Loucy (cell line): ENCODE measurements around the gene DAB1.

Source experiments
- H2AFZ ChIP-seq: fragments of 200-600 bp; sonication (generic); 2 replicates; pipeline ENCODE4 v1.6.0; 2016; ENCODE audit warnings: antibody characterized with exemption, mild to moderate bottlenecking, low read length, moderate library complexity
- H3F3A ChIP-seq: fragments of 200-600 bp; 2 replicates; pipeline ENCODE4 v1.6.0; 2016; ENCODE audit warnings: antibody characterized with exemption, low read depth, mild to moderate bottlenecking
- H3K27me3 ChIP-seq: fragments of 200-600 bp; sonication (generic); 2 replicates; pipeline ENCODE4 v1.6.1; 2014; ENCODE audit warnings: low read length, mild to moderate bottlenecking; ENCODE audit not compliant: insufficient read depth, poor library complexity, severe bottlenecking
- H3K36me3 ChIP-seq: fragments of 200-600 bp; sonication (generic); 2 replicates; pipeline ENCODE4 v1.6.1; 2016; ENCODE audit warnings: low read length; ENCODE audit not compliant: insufficient read depth
- H3K4me1 ChIP-seq: fragments of 200-600 bp; sonication (generic); 2 replicates; pipeline ENCODE4 v1.5.1; 2014; ENCODE audit warnings: low read length, mild to moderate bottlenecking; ENCODE audit not compliant: insufficient read depth, poor library complexity, severe bottlenecking
- H3K4me2 ChIP-seq: fragments of 200-600 bp; sonication (generic); 2 replicates; pipeline ENCODE4 v1.6.0; 2014; ENCODE audit warnings: antibody characterized with exemption, low read length, low read depth, mild to moderate bottlenecking; ENCODE audit not compliant: poor library complexity, severe bottlenecking
- H3K4me3 ChIP-seq: fragments of 200-600 bp; sonication (generic); 2 replicates; pipeline ENCODE4 v1.5.1; 2014; ENCODE audit warnings: low read length, mild to moderate bottlenecking, mixed read lengths; ENCODE audit not compliant: poor library complexity, severe bottlenecking
- H3K79me2 ChIP-seq: fragments of 200-600 bp; sonication (generic); 2 replicates; pipeline ENCODE4 v1.6.1; 2014; ENCODE audit warnings: low read length; ENCODE audit not compliant: insufficient read depth
- H3K9ac ChIP-seq: fragments of 200-600 bp; sonication (generic); 2 replicates; pipeline ENCODE4 v1.6.0; 2014; ENCODE audit warnings: mild to moderate bottlenecking, low read depth, low read length, moderate library complexity; ENCODE audit not compliant: poor library complexity, severe bottlenecking
- H3K9me2 ChIP-seq: fragments of 200-600 bp; sonication (generic); replicated peaks from 2 replicates; pipeline ENCODE4 v1.6.1; 2016; ENCODE audit warnings: low read depth, low read length, mixed read lengths
- H3K9me3 ChIP-seq: fragments of 200-600 bp; sonication (generic); 2 replicates; pipeline ENCODE4 v1.6.1; 2014; ENCODE audit warnings: mild to moderate bottlenecking, antibody characterized with exemption, low read length, low read depth; ENCODE audit not compliant: insufficient read depth
- H4K20me1 ChIP-seq: fragments of 200-600 bp; sonication (generic); 2 replicates; pipeline ENCODE4 v1.6.0; 2014; ENCODE audit warnings: antibody characterized with exemption, low read length, mild to moderate bottlenecking; ENCODE audit not compliant: insufficient read depth, poor library complexity, severe bottlenecking
- EZH2phosphoT487 ChIP-seq: fragments of 200-600 bp; IDR thresholded peaks from 2 replicates; pipeline ENCODE4 v1.6.1; 2018; ENCODE audit warnings: antibody characterized with exemption, mild to moderate bottlenecking, moderate library complexity, borderline replicate concordance
- TF ChIP-seq, protein P1 (sequence below): fragments of 200-600 bp; sonication (generic); conservative IDR thresholded peaks from 2 replicates; pipeline ENCODE4 v1.5.1; 2014; ENCODE audit warnings: mild to moderate bottlenecking, antibody characterized with exemption, low read length

Gene DAB1

DNA sequence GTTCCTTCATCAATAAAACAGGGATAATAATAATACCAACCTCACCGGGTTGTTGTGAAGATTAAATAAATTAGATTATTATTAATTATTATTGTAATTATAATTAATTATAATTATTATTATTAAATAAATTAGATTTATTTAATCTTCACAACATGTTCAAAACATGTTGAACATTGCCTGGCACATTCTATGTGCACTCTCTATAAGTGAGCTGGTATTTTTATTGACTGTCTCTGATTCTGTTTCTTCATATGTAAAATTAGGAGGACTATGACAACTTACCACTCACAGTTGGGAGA is 457.2 kb downstream of the DAB1 start:
- no peak for TF ChIP-seq EZH2phosphoT487
- TF ChIP-seq, protein P1, sequence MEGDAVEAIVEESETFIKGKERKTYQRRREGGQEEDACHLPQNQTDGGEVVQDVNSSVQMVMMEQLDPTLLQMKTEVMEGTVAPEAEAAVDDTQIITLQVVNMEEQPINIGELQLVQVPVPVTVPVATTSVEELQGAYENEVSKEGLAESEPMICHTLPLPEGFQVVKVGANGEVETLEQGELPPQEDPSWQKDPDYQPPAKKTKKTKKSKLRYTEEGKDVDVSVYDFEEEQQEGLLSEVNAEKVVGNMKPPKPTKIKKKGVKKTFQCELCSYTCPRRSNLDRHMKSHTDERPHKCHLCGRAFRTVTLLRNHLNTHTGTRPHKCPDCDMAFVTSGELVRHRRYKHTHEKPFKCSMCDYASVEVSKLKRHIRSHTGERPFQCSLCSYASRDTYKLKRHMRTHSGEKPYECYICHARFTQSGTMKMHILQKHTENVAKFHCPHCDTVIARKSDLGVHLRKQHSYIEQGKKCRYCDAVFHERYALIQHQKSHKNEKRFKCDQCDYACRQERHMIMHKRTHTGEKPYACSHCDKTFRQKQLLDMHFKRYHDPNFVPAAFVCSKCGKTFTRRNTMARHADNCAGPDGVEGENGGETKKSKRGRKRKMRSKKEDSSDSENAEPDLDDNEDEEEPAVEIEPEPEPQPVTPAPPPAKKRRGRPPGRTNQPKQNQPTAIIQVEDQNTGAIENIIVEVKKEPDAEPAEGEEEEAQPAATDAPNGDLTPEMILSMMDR: no peak
- Histone ChIP-seq H2AFZ (no peak overlapping the region), H3K79me2 (no peaks in the 10 kb centered on the region), H4K20me1 (no peaks in the 10 kb centered on the region), H3K4me3 (no peak overlapping the region), H3K36me3 (no peaks in the 10 kb centered on the region), H3K4me2 (no peak overlapping the region), H3F3A (no peaks in the 10 kb centered on the region), H3K9ac (no peak overlapping the region), H3K9me3 (no peaks in the 10 kb centered on the region), H3K27me3 (no peaks in the 10 kb centered on the region), H3K9me2 (no peaks in the 10 kb centered on the region), H3K4me1 (no peaks in the 10 kb centered on the region)

DNA sequence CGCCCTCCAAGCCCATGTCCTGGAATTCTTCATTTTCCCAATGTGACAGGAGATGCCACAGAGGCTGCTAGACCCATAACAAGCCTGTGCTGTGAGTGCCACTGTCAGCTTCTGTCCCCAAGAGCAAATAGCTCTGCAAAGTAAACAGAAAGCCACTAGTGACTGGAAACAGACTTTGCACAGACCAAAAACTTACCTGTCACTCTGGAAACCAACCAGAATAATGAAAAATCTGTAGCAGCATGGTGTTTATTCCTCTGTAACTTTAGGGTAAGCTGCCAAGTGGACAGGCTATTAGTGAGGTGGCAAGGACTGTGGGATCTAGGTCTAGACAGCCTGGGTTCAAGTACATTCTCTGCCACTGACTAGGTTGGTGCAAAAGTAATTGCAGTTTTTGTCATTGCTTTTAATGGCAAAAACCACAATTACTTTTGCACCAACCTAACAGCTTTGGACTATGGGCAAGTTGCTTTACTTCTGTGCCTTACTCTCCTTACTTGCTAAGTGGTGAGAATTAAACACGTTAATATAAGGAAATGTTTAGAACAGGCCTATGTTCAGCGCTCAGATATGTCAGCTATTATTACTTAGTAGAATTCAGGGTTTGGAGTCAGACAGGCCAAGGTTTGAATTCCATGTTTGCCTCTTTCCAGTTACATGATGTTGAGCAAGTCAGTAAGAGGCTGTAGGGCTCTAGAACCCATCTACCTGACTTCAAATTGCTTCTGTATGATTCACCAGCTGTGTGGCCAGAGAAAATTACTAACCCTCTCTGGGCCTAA is 457.8 kb downstream of the DAB1 start, which contains the start of gene C8B:
Gene C8B, minus strand, starts transcription at position 100 of the 782 bp plus-strand sequence. Its CDS starts 67 bp downstream, at position 33.
- H3K9me2 ChIP-seq: no peaks in the 10 kb centered on the region
- no peak within 1 kb of the TSS for H3K4me2 ChIP-seq
- no peak within 1 kb of the TSS for H2AFZ ChIP-seq
- no peaks in the 10 kb centered on the region for H3K36me3 ChIP-seq
- H4K20me1 ChIP-seq: no peaks in the 10 kb centered on the region
- H3K79me2 ChIP-seq: no peaks in the 10 kb centered on the region
- H3K27me3 ChIP-seq: no peaks in the 10 kb centered on the region
- TF ChIP-seq, protein P1: no peak
- TF ChIP-seq EZH2phosphoT487: no peak
- no peaks in the 10 kb centered on the region for H3K9me3 ChIP-seq
- H3K4me3 ChIP-seq: no peak within 1 kb of the TSS
- H3K4me1 ChIP-seq: no peaks in the 10 kb centered on the region
- H3K9ac ChIP-seq: no peak within 1 kb of the TSS
- no peaks in the 10 kb centered on the region for H3F3A ChIP-seq

DNA sequence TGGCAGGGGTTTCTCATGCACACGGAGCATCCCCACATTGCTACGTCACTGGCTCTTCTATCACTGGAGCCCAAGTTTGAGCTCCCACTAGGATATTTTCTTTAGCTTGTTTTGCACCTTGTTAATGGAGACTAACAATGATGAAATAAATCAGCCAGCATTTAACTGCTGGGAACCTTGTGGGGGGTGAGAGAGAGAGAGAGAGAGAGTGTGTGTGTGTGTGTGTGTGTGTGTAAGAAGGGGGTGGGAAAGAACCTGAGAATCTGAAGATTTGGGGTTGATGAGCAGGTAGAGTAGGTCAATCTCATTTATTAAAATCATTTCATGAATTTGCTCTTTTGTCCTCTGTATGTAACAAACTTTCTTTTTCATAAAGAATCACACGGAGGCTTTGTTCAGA is 458.7 kb downstream of the DAB1 start:
- H3F3A ChIP-seq: no peaks in the 10 kb centered on the region
- no peaks in the 10 kb centered on the region for H3K4me1 ChIP-seq
- H3K9me2 ChIP-seq: no peaks in the 10 kb centered on the region
- no peak overlapping the region for H3K4me2 ChIP-seq
- H3K27me3 ChIP-seq: no peaks in the 10 kb centered on the region
- H3K4me3 ChIP-seq: no peak overlapping the region
- no peaks in the 10 kb centered on the region for H4K20me1 ChIP-seq
- H3K9ac ChIP-seq: no peak overlapping the region
- no peaks in the 10 kb centered on the region for H3K9me3 ChIP-seq
- H3K36me3 ChIP-seq: no peaks in the 10 kb centered on the region
- H2AFZ ChIP-seq: no peak overlapping the region
- no peaks in the 10 kb centered on the region for H3K79me2 ChIP-seq
- TF ChIP-seq EZH2phosphoT487: no peak
- TF ChIP-seq, protein P1: no peak
